ENCODE data around the gene MET. TPM values are rescaled to one million over a fixed set of nuclear protein-coding genes. Genes with fewer than 3 reads are reported as not detected.

Gene MET
- total and polyA plus RNA-seq, 2 of the 13 experiments (the other 11 are each of a cell fraction or from before 2014, with no cell fraction given) = 21.8 to 31.5 TPM

DNA sequence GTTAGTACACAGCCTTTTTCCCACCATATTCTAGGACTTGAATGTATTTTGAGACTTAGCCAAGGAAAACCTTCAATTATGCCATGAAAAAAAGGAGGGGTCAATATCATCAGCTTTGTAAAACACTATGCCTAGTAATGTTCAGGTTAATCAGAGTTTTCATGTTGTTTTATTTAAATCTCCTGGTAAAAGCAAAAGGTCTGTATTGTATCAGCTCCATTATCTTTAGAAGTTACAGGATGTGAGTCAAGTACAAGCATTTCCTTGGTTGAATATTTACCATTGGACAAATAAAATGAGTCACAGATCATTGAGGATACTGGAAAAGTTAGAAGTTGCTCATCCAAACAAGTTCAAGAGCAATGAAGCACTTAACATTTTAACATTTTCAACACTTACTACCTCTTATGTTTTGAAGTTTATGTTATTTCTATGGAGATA, 100.4 kb downstream of the MET start (continued):
- TF ChIP-seq MIXL1 (CRISPR knock-in tag; IDR thresholded peaks at IDR 0.05) (peak; percentile 63; the same call in 1 of the 2 replicates), GLMP (CRISPR knock-in tag; IDR thresholded peaks at IDR 0.05; ENCODE audit: borderline replicate concordance) (no peak), HOMEZ (CRISPR knock-in tag; IDR thresholded peaks at IDR 0.05; ENCODE audit: low read depth) (peak; percentile 92), ARID3A (IDR thresholded peaks at IDR 0.05; ENCODE audit: low read depth, low read length) (peak; percentile 92), ZNF550 (CRISPR knock-in tag; IDR thresholded peaks at IDR 0.05; ENCODE audit: borderline replicate concordance) (no peak), ZNF20 (CRISPR knock-in tag; IDR thresholded peaks at IDR 0.05) (no peak), ZNF331 (CRISPR knock-in tag; IDR thresholded peaks at IDR 0.05) (0 out of 2 replicates have a peak, but pooled peaks have one; percentile 22), SMYD3 (CRISPR knock-in tag; IDR thresholded peaks at IDR 0.05) (0 out of 2 replicates have a peak, but pooled peaks have one; percentile 57), ZNF614 (CRISPR knock-in tag; IDR thresholded peaks at IDR 0.05; ENCODE audit: borderline replicate concordance) (0 out of 2 replicates have a peak, but pooled peaks have one; percentile 38), ZNF792 (CRISPR knock-in tag; IDR thresholded peaks at IDR 0.05) (no peak), RELA (CRISPR knock-in tag; IDR thresholded peaks at IDR 0.05) (no peak), HNRNPUL1 (IDR thresholded peaks at IDR 0.05; ENCODE audit: low read depth, low read length) (peak; percentile 95), ZNF431 (CRISPR knock-in tag; IDR thresholded peaks at IDR 0.05; ENCODE audit: borderline replicate concordance, low read depth) (no peak), ZNF382 (CRISPR knock-in tag; IDR thresholded peaks at IDR 0.05; ENCODE audit: borderline replicate concordance) (no peak), GABPA (IDR thresholded peaks at IDR 0.05; ENCODE audit: low read depth, low read length) (no peak), GABPA (CRISPR knock-in tag; IDR thresholded peaks at IDR 0.05; ENCODE audit: low read depth) (peak; percentile 37; the same call in 1 of the 2 replicates), JUNB (CRISPR knock-in tag; IDR thresholded peaks at IDR 0.05; ENCODE audit: borderline replicate concordance) (peak; percentile 85; the same call in 1 of the 2 replicates), TCF7L2 (IDR thresholded peaks at IDR 0.05; ENCODE audit: low read depth, low read length) (no peak)
- TF ChIP-seq, protein P1, sequence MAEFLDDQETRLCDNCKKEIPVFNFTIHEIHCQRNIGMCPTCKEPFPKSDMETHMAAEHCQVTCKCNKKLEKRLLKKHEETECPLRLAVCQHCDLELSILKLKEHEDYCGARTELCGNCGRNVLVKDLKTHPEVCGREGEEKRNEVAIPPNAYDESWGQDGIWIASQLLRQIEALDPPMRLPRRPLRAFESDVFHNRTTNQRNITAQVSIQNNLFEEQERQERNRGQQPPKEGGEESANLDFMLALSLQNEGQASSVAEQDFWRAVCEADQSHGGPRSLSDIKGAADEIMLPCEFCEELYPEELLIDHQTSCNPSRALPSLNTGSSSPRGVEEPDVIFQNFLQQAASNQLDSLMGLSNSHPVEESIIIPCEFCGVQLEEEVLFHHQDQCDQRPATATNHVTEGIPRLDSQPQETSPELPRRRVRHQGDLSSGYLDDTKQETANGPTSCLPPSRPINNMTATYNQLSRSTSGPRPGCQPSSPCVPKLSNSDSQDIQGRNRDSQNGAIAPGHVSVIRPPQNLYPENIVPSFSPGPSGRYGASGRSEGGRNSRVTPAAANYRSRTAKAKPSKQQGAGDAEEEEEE (CRISPR knock-in tag; IDR thresholded peaks at IDR 0.05; ENCODE audit: borderline replicate concordance) = no peak
- TF ChIP-seq, protein P2, sequence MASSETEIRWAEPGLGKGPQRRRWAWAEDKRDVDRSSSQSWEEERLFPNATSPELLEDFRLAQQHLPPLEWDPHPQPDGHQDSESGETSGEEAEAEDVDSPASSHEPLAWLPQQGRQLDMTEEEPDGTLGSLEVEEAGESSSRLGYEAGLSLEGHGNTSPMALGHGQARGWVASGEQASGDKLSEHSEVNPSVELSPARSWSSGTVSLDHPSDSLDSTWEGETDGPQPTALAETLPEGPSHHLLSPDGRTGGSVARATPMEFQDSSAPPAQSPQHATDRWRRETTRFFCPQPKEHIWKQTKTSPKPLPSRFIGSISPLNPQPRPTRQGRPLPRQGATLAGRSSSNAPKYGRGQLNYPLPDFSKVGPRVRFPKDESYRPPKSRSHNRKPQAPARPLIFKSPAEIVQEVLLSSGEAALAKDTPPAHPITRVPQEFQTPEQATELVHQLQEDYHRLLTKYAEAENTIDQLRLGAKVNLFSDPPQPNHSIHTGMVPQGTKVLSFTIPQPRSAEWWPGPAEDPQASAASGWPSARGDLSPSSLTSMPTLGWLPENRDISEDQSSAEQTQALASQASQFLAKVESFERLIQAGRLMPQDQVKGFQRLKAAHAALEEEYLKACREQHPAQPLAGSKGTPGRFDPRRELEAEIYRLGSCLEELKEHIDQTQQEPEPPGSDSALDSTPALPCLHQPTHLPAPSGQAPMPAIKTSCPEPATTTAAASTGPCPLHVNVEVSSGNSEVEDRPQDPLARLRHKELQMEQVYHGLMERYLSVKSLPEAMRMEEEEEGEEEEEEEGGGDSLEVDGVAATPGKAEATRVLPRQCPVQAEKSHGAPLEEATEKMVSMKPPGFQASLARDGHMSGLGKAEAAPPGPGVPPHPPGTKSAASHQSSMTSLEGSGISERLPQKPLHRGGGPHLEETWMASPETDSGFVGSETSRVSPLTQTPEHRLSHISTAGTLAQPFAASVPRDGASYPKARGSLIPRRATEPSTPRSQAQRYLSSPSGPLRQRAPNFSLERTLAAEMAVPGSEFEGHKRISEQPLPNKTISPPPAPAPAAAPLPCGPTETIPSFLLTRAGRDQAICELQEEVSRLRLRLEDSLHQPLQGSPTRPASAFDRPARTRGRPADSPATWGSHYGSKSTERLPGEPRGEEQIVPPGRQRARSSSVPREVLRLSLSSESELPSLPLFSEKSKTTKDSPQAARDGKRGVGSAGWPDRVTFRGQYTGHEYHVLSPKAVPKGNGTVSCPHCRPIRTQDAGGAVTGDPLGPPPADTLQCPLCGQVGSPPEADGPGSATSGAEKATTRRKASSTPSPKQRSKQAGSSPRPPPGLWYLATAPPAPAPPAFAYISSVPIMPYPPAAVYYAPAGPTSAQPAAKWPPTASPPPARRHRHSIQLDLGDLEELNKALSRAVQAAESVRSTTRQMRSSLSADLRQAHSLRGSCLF (CRISPR knock-in tag; IDR thresholded peaks at IDR 0.05; ENCODE audit: borderline replicate concordance) = no peak

Measured in HepG2 (cell line).